ENCODE measurements around the gene GCSAM.

Gene GCSAM

DNA sequence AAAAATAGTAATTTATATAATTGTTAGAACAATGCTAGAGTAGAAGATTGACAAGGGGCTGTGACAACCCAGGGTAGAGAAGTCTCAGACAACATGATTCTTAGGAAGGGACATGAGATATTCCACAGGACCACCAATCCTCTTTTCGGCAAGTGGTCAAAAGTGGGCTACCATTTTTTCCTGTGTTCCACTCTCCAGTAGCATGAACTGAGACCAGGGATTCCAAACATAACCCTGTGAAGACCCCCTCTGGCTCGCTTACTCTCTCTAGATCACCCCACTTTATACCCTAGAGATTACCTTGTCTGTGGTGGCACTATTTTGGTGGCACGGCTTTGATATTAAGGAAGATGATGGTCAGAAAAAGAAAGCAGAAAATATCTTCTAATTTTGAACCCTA is 960 bp downstream of the GCSAM start:
- Histone ChIP-seq H3F3A (ENCODE audit: insufficient read depth) (peaks cover 88% of the 10 kb centered on the region), H2AFZ (ENCODE audit: low read depth, low read length, severe bottlenecking) (no peak overlapping the region), H3K9ac (ENCODE audit: low read length) (peak overlapping the region; percentile 86), H3K27me3 (ENCODE audit: low read length) (no peaks in the 10 kb centered on the region), H3K79me2 (ENCODE audit: insufficient read depth, low read length) (peaks cover 62% of the 10 kb centered on the region), H3K4me2 (ENCODE audit: low read depth, low read length, poor library complexity, severe bottlenecking) (peak overlapping the region; percentile 95), H3K9me3 (ENCODE audit: insufficient read depth, low read length) (no peaks in the 10 kb centered on the region), H4K20me1 (ENCODE audit: low read depth, low read length) (no peaks in the 10 kb centered on the region), H3K27ac (ENCODE audit: low read depth, low read length) (peak overlapping the region; percentile 94), H3K9me2 (replicated peaks; ENCODE audit: insufficient read depth, low read length) (no peaks in the 10 kb centered on the region), H3K36me3 (ENCODE audit: low read length) (peaks cover 23% of the 10 kb centered on the region), H3K4me3 (ENCODE audit: insufficient read depth, low read length, poor library complexity, severe bottlenecking) (peak overlapping the region; percentile 91)
- no peak for TF ChIP-seq EZH2phosphoT487 (conservative IDR thresholded peaks at IDR 0.05; ENCODE audit: low read length)
- TF ChIP-seq, protein P1, sequence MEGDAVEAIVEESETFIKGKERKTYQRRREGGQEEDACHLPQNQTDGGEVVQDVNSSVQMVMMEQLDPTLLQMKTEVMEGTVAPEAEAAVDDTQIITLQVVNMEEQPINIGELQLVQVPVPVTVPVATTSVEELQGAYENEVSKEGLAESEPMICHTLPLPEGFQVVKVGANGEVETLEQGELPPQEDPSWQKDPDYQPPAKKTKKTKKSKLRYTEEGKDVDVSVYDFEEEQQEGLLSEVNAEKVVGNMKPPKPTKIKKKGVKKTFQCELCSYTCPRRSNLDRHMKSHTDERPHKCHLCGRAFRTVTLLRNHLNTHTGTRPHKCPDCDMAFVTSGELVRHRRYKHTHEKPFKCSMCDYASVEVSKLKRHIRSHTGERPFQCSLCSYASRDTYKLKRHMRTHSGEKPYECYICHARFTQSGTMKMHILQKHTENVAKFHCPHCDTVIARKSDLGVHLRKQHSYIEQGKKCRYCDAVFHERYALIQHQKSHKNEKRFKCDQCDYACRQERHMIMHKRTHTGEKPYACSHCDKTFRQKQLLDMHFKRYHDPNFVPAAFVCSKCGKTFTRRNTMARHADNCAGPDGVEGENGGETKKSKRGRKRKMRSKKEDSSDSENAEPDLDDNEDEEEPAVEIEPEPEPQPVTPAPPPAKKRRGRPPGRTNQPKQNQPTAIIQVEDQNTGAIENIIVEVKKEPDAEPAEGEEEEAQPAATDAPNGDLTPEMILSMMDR (IDR thresholded peaks at IDR 0.05; ENCODE audit: insufficient read depth, low read length, poor library complexity, severe bottlenecking) = no peak

DNA sequence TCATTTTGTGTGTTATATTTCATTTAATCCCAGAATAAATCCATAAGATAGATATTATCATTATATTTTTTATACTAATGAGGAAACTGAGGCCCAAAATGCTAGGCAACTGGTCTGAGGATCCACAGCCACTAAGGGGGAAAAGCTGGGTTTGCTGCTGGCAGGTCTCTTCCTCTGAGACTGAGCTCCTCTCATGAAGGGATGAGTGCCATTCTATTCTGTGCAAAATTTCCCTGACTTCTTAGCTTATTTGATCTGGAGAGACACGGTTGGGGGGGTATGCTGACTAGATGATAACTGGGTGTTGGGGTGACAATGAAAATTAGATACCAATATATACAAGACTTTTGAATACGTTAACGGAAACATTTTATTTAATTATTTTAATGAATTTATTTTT is 1.9 kb downstream of the GCSAM start:
- Histone ChIP-seq H3K27me3 (ENCODE audit: low read length) (no peaks in the 10 kb centered on the region), H3K36me3 (ENCODE audit: low read length) (peaks cover 31% of the 10 kb centered on the region), H3K79me2 (ENCODE audit: insufficient read depth, low read length) (peaks cover 72% of the 10 kb centered on the region), H3K27ac (ENCODE audit: low read depth, low read length) (peak overlapping the region; percentile 94), H3K4me3 (ENCODE audit: insufficient read depth, low read length, poor library complexity, severe bottlenecking) (peak overlapping the region; percentile 91), H3K4me2 (ENCODE audit: low read depth, low read length, poor library complexity, severe bottlenecking) (peak overlapping the region; percentile 95), H4K20me1 (ENCODE audit: low read depth, low read length) (no peaks in the 10 kb centered on the region), H3K9me3 (ENCODE audit: insufficient read depth, low read length) (no peaks in the 10 kb centered on the region), H2AFZ (ENCODE audit: low read depth, low read length, severe bottlenecking) (no peak overlapping the region), H3K9ac (ENCODE audit: low read length) (peak overlapping the region; percentile 86), H3F3A (ENCODE audit: insufficient read depth) (peaks cover 91% of the 10 kb centered on the region), H3K9me2 (replicated peaks; ENCODE audit: insufficient read depth, low read length) (no peaks in the 10 kb centered on the region)
- TF ChIP-seq, protein P1 (IDR thresholded peaks at IDR 0.05; ENCODE audit: insufficient read depth, low read length, poor library complexity, severe bottlenecking) = no peak
- TF ChIP-seq EZH2phosphoT487 (conservative IDR thresholded peaks at IDR 0.05; ENCODE audit: low read length) = no peak

DNA sequence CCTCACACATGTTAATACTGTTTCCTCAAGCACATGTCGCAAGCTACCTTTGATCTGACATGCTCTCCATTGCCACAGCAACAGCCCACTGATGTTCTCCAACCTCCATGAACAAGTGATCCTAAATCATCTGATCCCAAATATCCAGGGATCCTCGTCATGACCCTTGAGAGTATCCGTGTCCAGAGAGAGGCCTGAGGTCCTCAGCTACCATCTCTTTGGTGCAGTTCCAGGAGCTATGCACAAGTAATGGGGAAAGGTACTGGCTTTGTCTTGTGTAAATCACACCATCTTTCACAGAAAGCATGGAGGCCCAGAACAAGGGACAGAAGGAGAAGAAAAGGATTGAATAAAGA is 2.4 kb downstream of the GCSAM start:
- Histone ChIP-seq H4K20me1 (ENCODE audit: low read depth, low read length) (no peaks in the 10 kb centered on the region), H3K79me2 (ENCODE audit: insufficient read depth, low read length) (peaks cover 77% of the 10 kb centered on the region), H3K36me3 (ENCODE audit: low read length) (peaks cover 36% of the 10 kb centered on the region), H3K27ac (ENCODE audit: low read depth, low read length) (peak overlapping the region; percentile 94), H3K27me3 (ENCODE audit: low read length) (no peaks in the 10 kb centered on the region), H3K4me2 (ENCODE audit: low read depth, low read length, poor library complexity, severe bottlenecking) (peak overlapping the region; percentile 95), H3K9ac (ENCODE audit: low read length) (peak overlapping the region; percentile 86), H3K9me2 (replicated peaks; ENCODE audit: insufficient read depth, low read length) (no peaks in the 10 kb centered on the region), H3F3A (ENCODE audit: insufficient read depth) (peaks cover 91% of the 10 kb centered on the region), H3K9me3 (ENCODE audit: insufficient read depth, low read length) (no peaks in the 10 kb centered on the region), H2AFZ (ENCODE audit: low read depth, low read length, severe bottlenecking) (no peak overlapping the region), H3K4me3 (ENCODE audit: insufficient read depth, low read length, poor library complexity, severe bottlenecking) (peak overlapping the region; percentile 91)
- TF ChIP-seq EZH2phosphoT487 (conservative IDR thresholded peaks at IDR 0.05; ENCODE audit: low read length) = no peak

DNA sequence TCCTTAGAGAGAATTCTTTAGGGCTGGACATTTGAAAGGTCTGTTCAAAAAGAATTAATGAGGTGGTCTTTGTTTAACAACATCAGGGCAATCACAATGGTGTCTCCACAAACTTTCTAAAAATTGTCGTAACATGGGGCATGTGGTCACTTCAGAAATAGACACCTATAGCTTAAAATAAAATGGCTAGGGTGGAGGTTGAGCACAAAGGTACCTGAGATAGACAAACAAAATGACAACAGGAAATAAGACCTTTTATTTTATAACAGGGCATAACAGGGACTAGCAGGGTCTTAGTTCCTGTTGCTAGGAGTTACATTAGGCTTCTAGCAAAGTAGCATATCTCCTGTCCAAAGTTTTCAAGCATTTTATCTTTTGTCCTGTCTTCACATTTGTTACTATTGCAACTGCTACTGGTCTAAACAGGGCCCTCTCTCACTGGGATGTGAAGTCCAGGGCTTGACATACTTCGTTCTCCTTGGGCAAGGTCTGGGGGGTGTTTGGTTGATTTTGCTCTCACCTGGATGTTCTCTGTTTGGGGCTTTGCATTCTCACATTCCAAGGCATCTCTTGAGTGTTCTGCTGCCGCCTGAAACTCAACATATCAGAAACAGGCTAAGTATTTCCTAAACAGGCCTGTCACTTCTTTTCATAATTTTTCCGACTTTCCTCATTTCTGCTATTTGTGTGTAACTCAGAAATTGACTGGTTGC is 3.0 kb downstream of the GCSAM start:
- TF ChIP-seq, protein P1 (IDR thresholded peaks at IDR 0.05; ENCODE audit: insufficient read depth, low read length, poor library complexity, severe bottlenecking) = no peak
- no peak for TF ChIP-seq EZH2phosphoT487 (conservative IDR thresholded peaks at IDR 0.05; ENCODE audit: low read length)
- H3K4me3 ChIP-seq (ENCODE audit: insufficient read depth, low read length, poor library complexity, severe bottlenecking) = peak overlapping the region; percentile 91
- peaks cover 89% of the 10 kb centered on the region for H3F3A ChIP-seq (ENCODE audit: insufficient read depth)
- peak overlapping the region; percentile 95 for H3K4me2 ChIP-seq (ENCODE audit: low read depth, low read length, poor library complexity, severe bottlenecking)
- no peaks in the 10 kb centered on the region for H3K9me3 ChIP-seq (ENCODE audit: insufficient read depth, low read length)
- H3K9ac ChIP-seq (ENCODE audit: low read length) = peak overlapping the region; percentile 86
- H3K36me3 ChIP-seq (ENCODE audit: low read length) = peaks cover 39% of the 10 kb centered on the region
- H4K20me1 ChIP-seq (ENCODE audit: low read depth, low read length) = no peaks in the 10 kb centered on the region
- H3K27ac ChIP-seq (ENCODE audit: low read depth, low read length) = peak overlapping the region; percentile 94
- H3K27me3 ChIP-seq (ENCODE audit: low read length) = no peaks in the 10 kb centered on the region
- peaks cover 80% of the 10 kb centered on the region for H3K79me2 ChIP-seq (ENCODE audit: insufficient read depth, low read length)
- no peak overlapping the region for H2AFZ ChIP-seq (ENCODE audit: low read depth, low read length, severe bottlenecking)
- H3K9me2 ChIP-seq (replicated peaks; ENCODE audit: insufficient read depth, low read length) = no peaks in the 10 kb centered on the region

Measured in SU-DHL-6 (cell line).